T1000 (cell line): ENCODE results near the gene ITGB7.
A peak's percentile ranks its signal among the peaks of the same experiment; 100 is the strongest.

Source experiments
- DNase-seq: peaks from one replicate; lab custom pipeline; 2025; ENCODE audit warnings: mixed read lengths; lab: John Stamatoyannopoulos, UW

ITGB7 gene

GRCh38 chr12:53230108-53230845 is 23.2 kb upstream of the ITGB7 start:
- no peak for DNase-seq

- no peak for DNase-seq
Measured at GRCh38 chr12:53229454-53229853, 22.4 kb upstream of the ITGB7 start.

GRCh38 chr12:53227836-53228235 is 20.8 kb upstream of the ITGB7 start:
- no peak for DNase-seq

GRCh38 chr12:53227341-53227740 is 20.3 kb upstream of the ITGB7 start:
- no peak for DNase-seq

GRCh38 chr12:53226815-53227214 is 19.8 kb upstream of the ITGB7 start:
- no peak for DNase-seq

- DNase-seq, result no peak
Measured at GRCh38 chr12:53225635-53226424, 18.8 kb upstream of the ITGB7 start.

- no peak for DNase-seq
Measured at GRCh38 chr12:53224897-53225634, 18.0 kb upstream of the ITGB7 start.

GRCh38 chr12:53224061-53224896 is 17.2 kb upstream of the ITGB7 start:
- no peak for DNase-seq

- DNase-seq, result no peak
Measured at GRCh38 chr12:53223389-53224060, 16.5 kb upstream of the ITGB7 start.

- DNase-seq, result no peak
Measured at GRCh38 chr12:53222806-53223261, 15.8 kb upstream of the ITGB7 start.

- DNase-seq, result no peak
Measured at GRCh38 chr12:53222170-53222721, 15.2 kb upstream of the ITGB7 start.

- peak; percentile 49 for DNase-seq
Measured at GRCh38 chr12:53221203-53222080, 14.4 kb upstream of the ITGB7 start.

- DNase-seq, result peak; percentile 91
Measured at GRCh38 chr12:53220694-53221202, 13.7 kb upstream of the ITGB7 start.

GRCh38 chr12:53219956-53220693 is 13.1 kb upstream of the ITGB7 start:
- peak; percentile 43 for DNase-seq

GRCh38 chr12:53219292-53219955 is 12.4 kb upstream of the ITGB7 start:
- no peak for DNase-seq

- DNase-seq, result no peak
Measured at GRCh38 chr12:53218551-53219291, 11.7 kb upstream of the ITGB7 start.

- no peak for DNase-seq
Measured at GRCh38 chr12:53217931-53218307, 10.9 kb upstream of the ITGB7 start.
